Hepatocyte (in vitro differentiated cells): Measurements from ENCODE around the gene CCDC3. TPM values are rescaled to one million over a fixed set of nuclear protein-coding genes. Genes with fewer than 3 reads are reported as not detected.
A peak's percentile ranks its signal among the peaks of the same experiment; 100 is the strongest.

Experiments used
- DNase-seq: peaks from one replicate; pipeline ENCODE4 v3.0.0-alpha.2; 2016; ENCODE audit warnings: low spot score
- H2AFZ ChIP-seq: fragments of 200-600 bp; sonication (generic); 2 replicates; pipeline ENCODE4 v1.6.0; 2016; ENCODE audit warnings: antibody characterized with exemption, mild to moderate bottlenecking
- H3K27ac ChIP-seq: fragments of 200-600 bp; sonication (generic); 2 replicates; pipeline ENCODE4 v1.5.1; 2016; ENCODE audit warnings: mild to moderate bottlenecking
- H3K27me3 ChIP-seq: fragments of 200-600 bp; sonication (generic); 2 replicates; pipeline ENCODE4 v1.6.1; 2016
- H3K36me3 ChIP-seq: fragments of 200-600 bp; sonication (generic); replicated peaks from 2 replicates; pipeline ENCODE4 v1.5.1; 2016; ENCODE audit warnings: low read depth; ENCODE audit not compliant: insufficient read depth
- H3K4me1 ChIP-seq: fragments of 200-600 bp; sonication (generic); 2 replicates; pipeline ENCODE4 v1.5.1; 2016; ENCODE audit warnings: mild to moderate bottlenecking, moderate library complexity; ENCODE audit not compliant: insufficient read depth
- H3K4me2 ChIP-seq: fragments of 200-600 bp; sonication (generic); 2 replicates; pipeline ENCODE4 v1.6.0; 2016
- H3K4me3 ChIP-seq: fragments of 200-600 bp; sonication (generic); 2 replicates; pipeline ENCODE4 v1.5.1; 2016; ENCODE audit warnings: mild to moderate bottlenecking
- H3K79me2 ChIP-seq: fragments of 200-600 bp; sonication (generic); 2 replicates; pipeline ENCODE4 v1.6.0; 2017; ENCODE audit warnings: mild to moderate bottlenecking
- H3K9me2 ChIP-seq: fragments of 200-600 bp; sonication (generic); replicated peaks from 2 replicates; pipeline ENCODE4 v1.6.0; 2017; ENCODE audit warnings: mild to moderate bottlenecking; ENCODE audit not compliant: insufficient read depth
- H3K9me3 ChIP-seq: fragments of 200-600 bp; sonication (generic); 2 replicates; pipeline ENCODE4 v1.5.1; 2016; ENCODE audit warnings: low read depth, mild to moderate bottlenecking
- H4K20me1 ChIP-seq: fragments of 200-600 bp; sonication (generic); 2 replicates; pipeline ENCODE4 v1.6.0; 2016; ENCODE audit warnings: mild to moderate bottlenecking; ENCODE audit not compliant: insufficient read depth, poor library complexity, severe bottlenecking
- CTCF ChIP-seq: fragments of 200-600 bp; sonication (generic); IDR thresholded peaks from 2 replicates; pipeline ENCODE4 v1.5.1; 2016; ENCODE audit warnings: antibody characterized with exemption, mild to moderate bottlenecking; ENCODE audit not compliant: poor library complexity
- EZH2 ChIP-seq: fragments of 200-600 bp; sonication (generic); IDR thresholded peaks from 2 replicates; pipeline ENCODE4 v1.6.1; 2016; ENCODE audit warnings: antibody characterized with exemption, mild to moderate bottlenecking, borderline replicate concordance
- EZH2phosphoT487 ChIP-seq: fragments of 200-600 bp; sonication (generic); IDR thresholded peaks from one replicate; pipeline ENCODE4 v1.6.1; 2018; ENCODE audit warnings: antibody characterized with exemption, mild to moderate bottlenecking, low read depth, moderate library complexity; ENCODE audit not compliant: unreplicated experiment, severe bottlenecking
- WGBS: methylation state at CpG from one replicate; pipeline ENCODE4 v1.1.6; 2016; ENCODE audit warnings: low lambda C conversion rate; ENCODE audit errors: missing lambda C conversion rate; 5-methylcytosine and 5-hydroxymethylcytosine counted together
- polyA plus RNA-seq: library from polyadenylated mRNA; unstranded; fragments of >200 nt; fragmentation: Nextera tagmentation; extraction: Ambion mirVana; gene quantifications from 2 replicates; pipeline ENCODE4 v1.2.1, GENCODE V29; 2016
- total RNA-seq: library from RNA; depleted of rRNA; stranded (reverse); fragments of >200 nt; gene quantifications from 2 replicates; pipeline ENCODE4 v1.2.3, GENCODE V29; 2014

The CCDC3 gene
- total RNA-seq (10.5 and 13.6 TPM in 2 replicates), polyA plus RNA-seq (10.4 and 14.7 TPM in 2 replicates)

DNA sequence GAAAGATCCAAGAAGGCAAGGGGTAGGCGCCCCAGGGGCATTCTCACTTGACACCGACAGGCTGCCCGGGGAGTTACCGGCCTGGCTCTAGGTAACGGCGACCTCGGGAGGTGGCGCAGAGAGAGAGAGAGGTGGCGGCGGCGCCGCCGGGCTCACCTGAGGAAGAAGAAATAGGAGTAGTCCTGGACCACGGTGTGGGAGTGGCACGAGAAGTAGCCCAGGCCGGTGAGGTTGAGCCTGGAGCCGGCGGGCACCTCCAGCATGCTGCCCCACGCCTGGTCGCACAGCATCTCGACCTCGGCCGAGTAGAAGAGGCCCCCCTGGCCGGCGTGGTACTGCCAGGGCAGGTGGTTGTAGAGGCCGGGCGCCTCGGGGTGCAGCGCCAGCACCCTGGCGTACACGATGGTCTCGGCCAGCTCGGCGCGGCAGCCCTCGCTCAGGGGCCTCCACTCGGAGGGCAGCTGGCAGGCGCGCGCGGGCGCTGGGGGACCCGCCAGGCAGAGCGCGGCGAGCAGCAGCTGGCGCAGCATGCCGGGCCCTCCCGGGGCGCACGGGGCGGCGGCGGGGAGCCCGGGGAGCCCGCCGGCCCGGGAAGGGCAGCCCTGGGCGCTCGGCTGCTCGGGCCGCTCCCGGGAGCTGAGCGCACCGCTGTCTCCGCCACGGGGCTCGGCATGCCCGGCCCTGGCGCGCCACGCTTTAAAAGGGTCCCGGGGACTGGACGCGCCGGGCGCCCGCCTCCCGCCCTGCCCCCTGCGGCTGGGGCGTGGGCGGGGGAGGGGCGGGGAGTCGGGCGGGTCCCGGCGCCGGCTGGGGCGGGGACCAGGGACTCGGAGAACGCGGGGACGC, at the start of gene CCDC3:
Gene CCDC3 (minus strand): TSS at position 673 of the 846 bp plus-strand sequence. CDS start 143 bp downstream, at position 530.
- peak; percentile 36 for DNase-seq
- H3K4me3 ChIP-seq: peak within 1 kb of the TSS; percentile 42
- H3K4me1 ChIP-seq: no peaks in the 10 kb centered on the region
- peak within 1 kb of the TSS; percentile 92 for H3K4me2 ChIP-seq
- no peak for TF ChIP-seq EZH2
- no peak for TF ChIP-seq CTCF
- TF ChIP-seq EZH2phosphoT487: no peak
- H4K20me1 ChIP-seq: no peaks in the 10 kb centered on the region
- H3K9me3 ChIP-seq: no peaks in the 10 kb centered on the region
- H3K9me2 ChIP-seq: no peaks in the 10 kb centered on the region
- H3K79me2 ChIP-seq: no peaks in the 10 kb centered on the region
- no peak within 1 kb of the TSS for H2AFZ ChIP-seq
- no peak within 1 kb of the TSS for H3K27ac ChIP-seq
- H3K27me3 ChIP-seq: peaks cover 46% of the 10 kb centered on the region
- no peaks in the 10 kb centered on the region for H3K36me3 ChIP-seq
- 4% methylated on average over 38 of the region's 93 CpGs for WGBS

DNA sequence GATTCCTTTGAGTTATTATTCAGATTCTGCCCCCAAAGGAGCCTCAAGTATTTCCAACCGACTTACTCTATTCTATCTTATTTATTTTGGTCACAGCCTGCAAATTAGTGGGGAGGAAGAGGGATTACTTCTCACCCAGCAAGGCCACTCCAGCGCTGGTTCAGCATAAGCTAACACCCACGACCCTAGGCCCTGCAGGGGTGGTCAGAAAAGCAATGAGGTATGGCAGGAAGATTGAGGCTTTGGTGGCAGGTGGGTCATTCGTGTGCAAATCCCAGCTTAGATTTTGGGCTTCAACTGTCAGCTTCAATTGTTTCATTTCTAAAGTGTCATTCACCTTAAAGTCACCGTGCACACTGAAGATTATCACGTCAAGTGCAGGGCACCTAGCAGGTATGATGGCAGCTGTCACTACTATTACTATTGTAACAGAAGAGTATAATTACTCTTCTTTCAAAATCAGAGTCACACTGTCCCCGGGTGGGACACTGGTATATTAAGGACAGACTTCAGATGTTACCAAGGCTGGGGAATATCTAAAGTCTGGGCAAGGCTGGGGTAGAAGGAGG, 49.7 kb upstream of the CCDC3 start:
- 49% methylated on average over 7 of the region's 7 CpGs for WGBS

GRCh38 chr10:13049774-13050420, 48.4 kb upstream of the CCDC3 start:
- Histone ChIP-seq H3K9me2 (no peaks in the 10 kb centered on the region), H3K36me3 (no peaks in the 10 kb centered on the region), H3K27me3 (no peaks in the 10 kb centered on the region), H3K27ac (no peak overlapping the region), H3K9me3 (no peaks in the 10 kb centered on the region), H3K4me1 (no peaks in the 10 kb centered on the region), H3K4me2 (no peak overlapping the region), H3K79me2 (no peaks in the 10 kb centered on the region), H3K4me3 (no peak overlapping the region), H2AFZ (no peak overlapping the region), H4K20me1 (no peaks in the 10 kb centered on the region)
- 62% methylated on average over 6 of the region's 6 CpGs for WGBS
- DNase-seq: no peak
- TF ChIP-seq CTCF (no peak), EZH2phosphoT487 (no peak), EZH2 (no peak)

More for the DNA sequence above, 49.7 kb upstream of the CCDC3 start:
- no peaks in the 10 kb centered on the region for H3K79me2 ChIP-seq
- H3K9me3 ChIP-seq: no peaks in the 10 kb centered on the region
- no peak for DNase-seq
- no peak overlapping the region for H3K4me3 ChIP-seq
- H3K9me2 ChIP-seq: no peaks in the 10 kb centered on the region
- H4K20me1 ChIP-seq: no peaks in the 10 kb centered on the region
- no peak overlapping the region for H3K4me2 ChIP-seq
- no peaks in the 10 kb centered on the region for H3K4me1 ChIP-seq
- no peak overlapping the region for H3K27ac ChIP-seq
- H3K36me3 ChIP-seq: no peaks in the 10 kb centered on the region
- TF ChIP-seq EZH2 (no peak), CTCF (no peak), EZH2phosphoT487 (no peak)
- no peak overlapping the region for H2AFZ ChIP-seq
- H3K27me3 ChIP-seq: no peaks in the 10 kb centered on the region
